HS-27A (cell line): ENCODE data around the gene GABRG3.

Source experiments
- DNase-seq: peaks from one replicate; pipeline ENCODE4 v3.0.0-alpha.2; 2012; ENCODE audit warnings: low read depth, missing footprints

The GABRG3 gene

GRCh38 chr15:27579738-27580137 is 608.8 kb downstream of the GABRG3 start:
- no peak for DNase-seq

GRCh38 chr15:27582726-27583410 is 611.9 kb downstream of the GABRG3 start:
- DNase-seq: no peak

- no peak for DNase-seq
Observed at GRCh38 chr15:27583651-27584050, 612.7 kb downstream of the GABRG3 start.

- DNase-seq: no peak
Observed at GRCh38 chr15:27585041-27585640, 614.2 kb downstream of the GABRG3 start.

GRCh38 chr15:27587810-27588209 is 616.8 kb downstream of the GABRG3 start:
- DNase-seq: no peak

GRCh38 chr15:27589260-27589659 is 618.3 kb downstream of the GABRG3 start:
- DNase-seq: no peak

GRCh38 chr15:27589782-27590181 is 618.8 kb downstream of the GABRG3 start:
- DNase-seq: no peak
